GM20000 (cell line): ENCODE results near the gene SESTD1.

ENCODE experiments used
- DNase-seq: peaks from one replicate; pipeline ENCODE4 v3.0.0; 2012; ENCODE audit warnings: low spot score
- CTCF ChIP-seq: IDR thresholded peaks from 2 replicates; pipeline ENCODE4 v1.5.1; 2012; ENCODE audit warnings: mild to moderate bottlenecking, control low read depth; ENCODE audit errors: extremely low read depth, missing control alignments

SESTD1 gene

GRCh38 chr2:179234658-179235240, 29.9 kb downstream of the SESTD1 start:
- DNase-seq = no peak
- no peak for TF ChIP-seq CTCF

GRCh38 chr2:179233626-179234430, 30.8 kb downstream of the SESTD1 start:
- no peak for TF ChIP-seq CTCF
- DNase-seq = no peak

GRCh38 chr2:179233083-179233490, 31.5 kb downstream of the SESTD1 start:
- no peak for TF ChIP-seq CTCF
- DNase-seq = no peak

GRCh38 chr2:179226961-179227259, 37.7 kb downstream of the SESTD1 start:
- DNase-seq = no peak
- no peak for TF ChIP-seq CTCF

GRCh38 chr2:179226203-179226960, 38.2 kb downstream of the SESTD1 start:
- no peak for TF ChIP-seq CTCF
- no peak for DNase-seq

GRCh38 chr2:179224361-179224760, 40.3 kb downstream of the SESTD1 start:
- DNase-seq = no peak
- TF ChIP-seq CTCF = no peak

GRCh38 chr2:179222076-179222475, 42.6 kb downstream of the SESTD1 start:
- no peak for DNase-seq
- TF ChIP-seq CTCF = no peak
